ENCODE results near the gene TP53BP2.

Gene TP53BP2

GRCh38 chr1:223796210-223796609, 49.5 kb downstream of the TP53BP2 start:
- DNase-seq (ENCODE audit: low spot score) = no peak

DNA sequence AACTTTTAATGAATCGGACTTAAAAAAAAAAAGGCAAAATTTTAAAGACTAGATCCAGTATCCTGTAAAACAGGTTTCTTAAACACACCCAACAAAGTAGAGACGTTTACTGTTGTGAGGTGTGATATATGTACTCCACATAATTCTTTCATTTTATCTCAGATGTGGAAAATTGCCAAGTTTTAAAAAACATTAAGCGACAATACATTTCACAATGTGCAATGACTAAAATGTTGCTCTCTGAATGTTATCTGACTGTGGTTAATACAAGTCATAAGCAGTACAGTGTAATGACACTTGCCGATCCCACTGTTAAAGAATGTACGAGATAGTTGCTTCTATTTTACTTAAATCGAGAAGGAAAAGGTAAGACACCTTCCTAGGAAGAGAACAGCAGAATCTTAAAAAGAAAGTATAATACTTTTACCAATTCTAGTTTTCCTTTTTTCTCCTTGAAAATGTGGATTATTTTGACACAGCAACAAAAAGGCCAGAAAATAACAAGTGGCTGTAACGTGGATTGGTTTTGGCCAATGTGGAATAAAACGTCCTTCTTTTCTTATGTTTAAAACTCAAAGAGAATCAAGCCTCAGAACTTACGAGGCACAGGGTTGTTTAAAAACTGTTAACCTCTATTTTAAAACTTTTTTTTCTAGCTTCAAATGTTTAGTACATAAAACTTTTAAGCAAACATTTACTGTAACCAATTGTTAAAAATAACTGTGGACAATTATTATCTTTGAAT, 51.4 kb downstream of the TP53BP2 start:
- DNase-seq (ENCODE audit: low spot score) = no peak

DNA sequence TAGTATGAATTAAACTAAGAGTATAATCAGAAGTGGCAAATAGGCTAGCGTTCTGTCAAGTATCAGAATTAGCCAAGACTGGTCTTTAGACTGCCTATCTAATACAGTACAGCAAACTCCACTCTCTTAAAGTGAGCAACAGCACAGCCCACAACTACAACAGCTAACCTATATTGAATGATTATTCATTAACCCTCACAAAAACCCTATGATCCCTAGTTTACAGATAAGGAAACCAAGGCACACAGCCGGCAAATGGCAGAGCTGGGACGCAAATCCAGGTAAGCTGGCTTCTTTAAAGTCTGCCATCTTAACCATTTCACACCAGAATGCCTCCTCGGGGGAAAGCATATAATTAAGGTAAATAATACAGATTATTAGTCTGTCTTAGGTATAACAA, 52.0 kb downstream of the TP53BP2 start:
- no peak for DNase-seq (ENCODE audit: low spot score)

GRCh38 chr1:223792046-223792445, 53.7 kb downstream of the TP53BP2 start:
- DNase-seq (ENCODE audit: low spot score) = no peak

- DNase-seq (ENCODE audit: low spot score) = no peak
Observed at GRCh38 chr1:223788746-223789415, 56.9 kb downstream of the TP53BP2 start.

DNA sequence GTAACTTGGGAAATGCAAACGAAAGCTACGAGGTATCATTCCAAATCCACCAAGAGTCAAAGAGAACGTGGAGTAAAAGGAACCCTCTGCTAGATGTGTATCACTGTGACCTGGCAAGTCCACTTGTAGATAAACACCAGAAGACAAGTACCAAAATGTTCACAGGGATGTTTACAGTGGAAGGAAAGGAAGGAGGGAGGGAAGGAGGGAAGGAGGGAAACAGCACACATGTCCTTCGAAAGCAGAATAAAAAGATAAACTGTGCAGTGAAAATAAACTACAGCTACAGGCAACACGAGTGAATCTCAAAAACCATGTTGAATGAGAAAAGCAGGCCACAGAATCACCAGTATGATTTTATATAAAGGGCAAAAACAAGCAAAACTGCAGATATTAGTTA, 59.9 kb downstream of the TP53BP2 start:
- DNase-seq (ENCODE audit: low spot score) = no peak

DNA sequence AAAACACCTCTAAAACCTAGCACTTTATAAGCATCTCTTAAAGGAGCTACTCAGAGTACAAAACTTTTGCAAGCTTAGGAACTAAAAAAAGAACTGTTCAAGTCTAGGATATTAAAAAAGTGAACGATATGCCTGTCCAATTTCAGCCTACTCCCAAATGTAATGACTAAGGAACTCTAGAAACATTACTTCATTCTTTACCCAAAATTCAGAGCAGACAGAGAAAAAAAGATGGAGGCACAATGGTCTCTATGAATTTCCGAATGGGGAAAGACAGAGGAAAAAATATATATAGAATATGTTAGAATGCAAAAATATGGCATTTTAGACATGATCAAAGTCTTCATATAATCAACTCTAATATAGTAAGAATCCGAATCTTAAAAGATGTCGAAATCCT, 61.2 kb downstream of the TP53BP2 start:
- no peak for DNase-seq (ENCODE audit: low spot score)

DNA sequence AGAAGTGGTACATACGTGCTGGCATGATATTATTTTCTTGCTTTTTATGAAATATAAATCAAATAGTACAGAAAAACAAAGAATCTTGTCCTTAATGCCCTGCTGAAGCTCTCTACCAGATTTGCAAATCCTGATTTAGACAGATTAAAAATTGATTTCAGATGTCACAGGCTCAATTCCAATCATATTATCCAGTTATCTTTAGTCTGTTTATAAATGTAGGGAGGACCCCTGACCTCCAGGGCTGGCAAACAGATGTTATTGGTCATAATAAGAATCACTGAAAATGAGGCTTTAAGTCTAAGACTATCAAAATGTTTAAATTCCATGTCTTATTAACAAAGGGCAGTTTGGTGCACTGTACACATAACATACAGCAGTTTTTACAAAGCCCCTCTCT, 62.1 kb downstream of the TP53BP2 start:
- no peak for DNase-seq (ENCODE audit: low spot score)

- no peak for DNase-seq (ENCODE audit: low spot score)
Observed at GRCh38 chr1:223780949-223781348, 64.8 kb downstream of the TP53BP2 start.

DNA sequence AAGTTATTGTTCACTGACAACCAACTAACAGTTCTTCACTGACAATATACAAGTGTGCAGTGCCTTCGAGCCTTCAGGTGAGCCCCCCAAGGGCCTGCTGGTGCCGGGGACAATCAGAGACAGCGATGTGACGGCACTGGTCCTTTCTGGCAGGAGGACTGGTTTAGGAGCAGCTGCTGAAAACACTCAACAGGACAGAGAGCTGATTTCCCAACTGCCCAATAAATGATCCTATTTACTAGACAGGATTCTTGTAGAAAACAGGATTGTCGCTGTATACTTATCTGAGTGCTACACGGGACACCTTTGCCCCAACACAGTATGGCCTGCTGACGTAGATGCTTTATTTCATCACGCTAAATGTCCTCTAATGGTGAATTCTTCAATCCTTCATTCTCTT, 65.4 kb downstream of the TP53BP2 start:
- DNase-seq (ENCODE audit: low spot score) = no peak

DNA sequence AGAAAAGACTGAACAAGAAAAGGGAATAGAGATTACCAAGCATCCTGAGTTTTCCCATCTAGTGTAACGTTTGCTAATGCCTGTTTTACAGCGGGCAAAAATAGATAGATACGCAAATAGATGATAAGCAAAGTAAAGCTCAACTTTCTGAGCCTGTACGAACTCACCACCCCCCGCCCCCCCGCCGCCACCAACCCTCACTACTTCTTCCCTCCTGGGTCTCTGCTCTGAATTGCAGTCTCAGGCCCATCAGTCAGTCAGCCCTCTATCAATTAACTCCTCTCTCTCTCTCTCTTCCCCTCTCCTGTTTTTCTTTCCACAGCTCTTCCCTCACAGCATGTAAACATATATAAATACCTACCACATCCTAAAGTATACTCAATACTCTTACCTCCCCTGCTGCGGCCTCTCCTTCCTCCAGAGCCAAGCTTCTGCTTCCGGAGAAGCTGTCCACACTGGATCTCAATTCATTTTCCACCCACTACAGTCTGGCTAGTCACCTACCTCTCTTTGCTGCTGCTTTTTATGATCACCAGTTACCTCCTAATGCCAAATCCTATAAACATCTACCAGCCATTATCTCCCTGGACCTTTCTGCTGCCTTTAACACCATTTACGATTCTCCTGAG, 68.8 kb downstream of the TP53BP2 start:
- DNase-seq (ENCODE audit: low spot score) = no peak

DNA sequence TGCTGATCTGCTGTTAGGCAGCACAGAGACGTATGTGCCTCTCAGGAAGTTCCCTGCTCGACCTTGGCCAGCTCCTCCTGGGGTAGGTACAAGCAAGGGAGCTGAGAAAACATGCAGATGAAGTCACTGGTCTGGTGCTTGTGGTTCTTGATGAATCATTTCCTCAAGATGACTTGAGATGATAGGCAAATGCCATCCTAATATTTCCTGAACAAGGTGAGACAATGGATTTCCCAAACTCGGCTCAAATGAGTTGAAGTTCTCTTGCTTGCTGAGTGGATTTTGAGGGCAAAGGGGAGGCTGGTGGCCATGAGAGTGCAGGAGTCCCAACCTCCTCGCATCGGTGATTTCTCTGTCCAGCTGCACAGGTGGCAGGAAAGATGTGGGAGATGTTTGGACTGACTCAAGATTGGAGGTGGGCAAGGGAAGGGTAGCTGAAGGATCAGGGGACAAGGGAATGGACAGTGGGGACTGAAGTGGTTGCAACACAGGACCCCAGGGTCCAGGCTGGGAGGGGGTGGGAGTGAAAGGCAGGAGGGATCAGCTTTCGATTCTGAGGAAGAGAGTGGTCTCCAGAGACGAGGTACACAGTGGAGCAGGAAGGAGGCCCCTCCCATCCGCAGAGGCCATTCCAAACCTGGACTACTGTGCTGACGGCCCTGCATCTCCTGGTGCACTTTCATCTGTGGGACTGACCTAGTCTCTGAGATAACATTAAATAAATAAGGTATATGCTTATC, 69.5 kb downstream of the TP53BP2 start:
- peak; percentile 90 for DNase-seq (ENCODE audit: low spot score)

- DNase-seq (ENCODE audit: low spot score) = no peak
Observed at GRCh38 chr1:223775711-223776074, 70.1 kb downstream of the TP53BP2 start.

DNA sequence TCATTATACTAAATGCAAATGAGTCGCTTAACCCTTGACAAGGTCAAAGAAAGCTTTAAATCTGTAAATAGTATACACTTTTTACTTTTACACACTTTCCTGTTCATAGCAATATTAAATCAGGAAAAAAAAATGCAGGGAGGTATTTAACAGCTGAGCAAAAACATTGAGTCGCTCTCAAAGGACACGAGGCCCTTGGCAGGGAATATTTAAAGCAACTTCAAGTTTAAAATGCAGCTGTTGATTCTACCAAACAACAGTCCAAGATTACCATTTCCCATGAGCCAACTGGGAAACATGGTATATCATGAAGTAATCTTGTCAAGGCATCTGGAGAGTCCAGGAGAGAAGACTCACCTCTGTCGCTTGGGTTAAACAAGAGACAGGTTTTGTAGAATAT, 70.7 kb downstream of the TP53BP2 start:
- DNase-seq (ENCODE audit: low spot score) = no peak

GRCh38 chr1:223774134-223774814, 71.5 kb downstream of the TP53BP2 start:
- no peak for DNase-seq (ENCODE audit: low spot score)

DNA sequence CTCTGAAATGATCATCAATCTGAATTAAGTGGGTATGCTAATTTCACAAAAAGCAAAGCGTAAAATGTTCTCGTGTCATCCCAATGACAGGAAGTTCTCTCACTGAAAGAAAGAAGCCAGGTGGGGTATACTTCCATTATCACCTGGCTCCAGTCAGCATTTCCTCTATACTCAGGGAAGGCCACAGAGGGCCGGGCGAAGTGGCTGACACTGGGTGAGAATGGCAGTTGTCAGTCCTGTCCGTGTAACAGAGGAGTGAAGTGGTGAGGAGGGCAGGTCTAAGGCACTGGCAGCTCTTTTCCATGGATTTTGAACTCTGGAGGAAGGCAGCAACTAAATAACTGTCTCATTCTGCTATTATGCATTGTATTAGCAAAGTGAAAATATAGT, 73.0 kb downstream of the TP53BP2 start:
- no peak for DNase-seq (ENCODE audit: low spot score)

- peak; percentile 44 for DNase-seq (ENCODE audit: low spot score)
Observed at GRCh38 chr1:223771814-223772770, 73.7 kb downstream of the TP53BP2 start.

- DNase-seq (ENCODE audit: low spot score) = no peak
Observed at GRCh38 chr1:223771469-223771813, 74.3 kb downstream of the TP53BP2 start.

DNA sequence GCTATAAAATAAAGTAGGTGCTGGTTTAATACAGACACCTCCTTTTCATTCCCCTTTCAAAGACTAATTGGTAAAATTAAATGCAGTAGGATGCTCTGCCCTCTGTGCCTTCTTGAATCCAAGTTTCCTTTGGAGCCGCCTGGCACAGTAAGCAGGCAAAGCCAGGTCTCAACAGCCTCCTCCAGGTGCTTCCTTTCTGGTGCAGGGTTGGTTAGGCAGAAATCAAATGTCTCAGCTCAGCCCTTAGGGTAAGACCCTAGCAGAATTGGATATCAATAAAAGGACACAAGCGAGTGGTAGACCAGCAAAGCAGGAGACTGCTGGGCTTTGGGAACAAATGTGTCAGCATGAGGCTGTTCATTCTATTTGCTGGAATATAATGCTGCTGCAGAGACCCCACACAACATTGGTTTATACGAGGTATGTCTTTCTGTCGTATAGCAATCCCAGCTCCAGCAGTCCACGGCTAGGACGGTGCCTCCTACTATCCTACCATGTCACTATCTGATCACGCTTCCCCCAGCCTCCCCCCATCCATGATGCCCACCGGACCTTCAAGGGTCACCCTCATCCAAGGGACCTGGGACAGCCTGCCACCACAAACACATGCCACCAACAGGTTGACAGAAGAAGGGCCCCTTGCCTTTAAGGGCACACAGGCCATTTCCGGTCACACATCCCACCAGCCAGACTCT, 75.0 kb downstream of the TP53BP2 start:
- DNase-seq (ENCODE audit: low spot score) = no peak

DNA sequence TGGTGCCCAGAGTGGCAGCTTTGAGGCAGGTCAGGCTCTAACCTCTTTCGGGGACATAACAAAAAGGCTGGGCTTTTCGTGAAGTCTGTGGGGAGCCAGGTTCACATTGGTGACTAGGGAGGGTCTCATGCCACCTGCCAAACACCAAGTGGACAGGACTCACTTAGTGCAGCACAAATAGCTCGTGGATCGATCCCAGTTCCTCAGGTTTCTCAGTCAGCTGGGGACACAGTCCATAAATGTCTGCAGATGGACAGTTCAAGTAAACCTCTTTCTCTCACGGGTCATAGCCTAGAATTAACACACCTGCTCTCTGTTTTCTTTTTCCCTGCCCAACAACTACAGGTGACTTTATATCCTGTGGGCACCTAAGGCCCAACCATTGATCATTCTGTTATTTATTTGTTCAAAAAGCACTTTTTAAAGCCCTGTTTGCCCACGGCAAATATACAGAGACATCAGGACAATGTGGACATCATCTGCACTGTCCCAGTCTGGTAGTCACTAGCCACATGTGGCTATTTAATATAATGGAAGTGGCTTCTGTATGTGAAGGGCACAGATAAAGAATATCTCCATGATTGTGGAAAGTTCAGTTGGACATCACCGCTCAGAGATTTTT, 79.9 kb downstream of the TP53BP2 start:
- no peak for DNase-seq (ENCODE audit: low spot score)

Measured in RKO (cell line).